ENCODE results near the gene DOCK9.

DNA sequence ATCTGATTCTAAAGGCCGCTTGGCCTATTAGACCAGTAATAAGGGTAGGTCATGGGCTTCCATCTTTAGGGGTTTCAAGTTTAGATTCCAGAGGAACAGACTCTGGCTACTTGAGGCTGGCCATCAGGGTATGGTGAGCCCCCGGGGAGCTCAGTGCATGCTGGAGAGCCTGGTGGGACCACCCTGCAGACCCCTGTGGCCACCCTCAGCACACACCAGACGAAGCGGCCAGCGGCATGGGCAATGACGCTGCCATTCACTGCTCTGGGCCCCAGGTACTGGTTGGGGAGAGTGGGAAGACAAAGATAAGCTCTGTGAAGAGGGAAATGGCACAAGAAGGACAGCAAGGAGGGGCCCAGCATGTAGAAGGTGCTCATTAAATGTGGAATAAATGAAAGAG lies 126.6 kb downstream of the DOCK9 start:
- TF ChIP-seq, protein P1, sequence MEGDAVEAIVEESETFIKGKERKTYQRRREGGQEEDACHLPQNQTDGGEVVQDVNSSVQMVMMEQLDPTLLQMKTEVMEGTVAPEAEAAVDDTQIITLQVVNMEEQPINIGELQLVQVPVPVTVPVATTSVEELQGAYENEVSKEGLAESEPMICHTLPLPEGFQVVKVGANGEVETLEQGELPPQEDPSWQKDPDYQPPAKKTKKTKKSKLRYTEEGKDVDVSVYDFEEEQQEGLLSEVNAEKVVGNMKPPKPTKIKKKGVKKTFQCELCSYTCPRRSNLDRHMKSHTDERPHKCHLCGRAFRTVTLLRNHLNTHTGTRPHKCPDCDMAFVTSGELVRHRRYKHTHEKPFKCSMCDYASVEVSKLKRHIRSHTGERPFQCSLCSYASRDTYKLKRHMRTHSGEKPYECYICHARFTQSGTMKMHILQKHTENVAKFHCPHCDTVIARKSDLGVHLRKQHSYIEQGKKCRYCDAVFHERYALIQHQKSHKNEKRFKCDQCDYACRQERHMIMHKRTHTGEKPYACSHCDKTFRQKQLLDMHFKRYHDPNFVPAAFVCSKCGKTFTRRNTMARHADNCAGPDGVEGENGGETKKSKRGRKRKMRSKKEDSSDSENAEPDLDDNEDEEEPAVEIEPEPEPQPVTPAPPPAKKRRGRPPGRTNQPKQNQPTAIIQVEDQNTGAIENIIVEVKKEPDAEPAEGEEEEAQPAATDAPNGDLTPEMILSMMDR (conservative IDR thresholded peaks at IDR 0.05 in 1 of 2, IDR thresholded peaks at IDR 0.05 in 1 of 2; ENCODE audit: extremely low read depth in 1 of 2, insufficient read depth in 1 of 2, low read depth in 1 of 2, low read length in 2 of 2) = no peak
- no peak for TF ChIP-seq EZH2 (IDR thresholded peaks at IDR 0.05; ENCODE audit: borderline replicate concordance, low read length)

Measured in mammary epithelial cell (primary cell).